GM23248 (cell line): ENCODE results near the gene FUBP1. TPM values are rescaled to one million over a fixed set of nuclear protein-coding genes. Genes with fewer than 3 reads are reported as not detected.

Source experiments
- DNase-seq: peaks from one replicate; pipeline ENCODE4 v3.0.0-alpha.2; 2015
- H2AFZ ChIP-seq: fragments of 200-600 bp; sonication (generic); 2 replicates; pipeline ENCODE4 v1.6.1; 2016; ENCODE audit warnings: antibody characterized with exemption
- H3F3A ChIP-seq: fragments of 200-600 bp; sonication (generic); 2 replicates; pipeline ENCODE4 v1.6.1; 2016; ENCODE audit warnings: mild to moderate bottlenecking, antibody characterized with exemption, mixed run types; ENCODE audit not compliant: insufficient read depth
- H3K27ac ChIP-seq: fragments of 200-600 bp; sonication (generic); 2 replicates; pipeline ENCODE4 v1.5.1; 2016; ENCODE audit warnings: mild to moderate bottlenecking
- H3K27me3 ChIP-seq: fragments of 200-600 bp; sonication (generic); replicated peaks from 2 replicates; pipeline ENCODE4 v1.6.1; 2016; ENCODE audit warnings: mild to moderate bottlenecking; ENCODE audit not compliant: insufficient read depth
- H3K36me3 ChIP-seq: fragments of 200-600 bp; sonication (generic); 2 replicates; pipeline ENCODE4 v1.6.1; 2016; ENCODE audit warnings: low read depth, mild to moderate bottlenecking
- H3K4me1 ChIP-seq: fragments of 200-600 bp; sonication (generic); 2 replicates; pipeline ENCODE4 v1.6.1; 2016; ENCODE audit warnings: mild to moderate bottlenecking; ENCODE audit not compliant: insufficient read depth
- H3K4me2 ChIP-seq: fragments of 200-600 bp; sonication (generic); one replicate; pipeline ENCODE4 v1.6.1; 2016; ENCODE audit warnings: mild to moderate bottlenecking; ENCODE audit not compliant: unreplicated experiment
- H3K4me3 ChIP-seq: fragments of 200-600 bp; sonication (generic); 2 replicates; pipeline ENCODE4 v1.5.1; 2016; ENCODE audit warnings: mild to moderate bottlenecking
- H3K79me2 ChIP-seq: fragments of 200-600 bp; sonication (generic); 2 replicates; pipeline ENCODE4 v1.6.1; 2016; ENCODE audit warnings: mild to moderate bottlenecking; ENCODE audit not compliant: insufficient read depth
- H3K9ac ChIP-seq: fragments of 200-600 bp; sonication (generic); 2 replicates; pipeline ENCODE4 v1.6.1; 2016; ENCODE audit warnings: mild to moderate bottlenecking
- H3K9me2 ChIP-seq: fragments of 200-600 bp; sonication (generic); 2 replicates; pipeline ENCODE4 v1.6.1; 2016; ENCODE audit warnings: mixed run types, mild to moderate bottlenecking, moderate library complexity; ENCODE audit not compliant: insufficient read depth
- H3K9me3 ChIP-seq: fragments of 200-600 bp; sonication (generic); one replicate; pipeline ENCODE4 v1.6.1; 2017; ENCODE audit warnings: low read depth
- H4K20me1 ChIP-seq: fragments of 200-600 bp; sonication (generic); 2 replicates; pipeline ENCODE4 v1.6.0; 2016; ENCODE audit not compliant: insufficient read depth
- EZH2 ChIP-seq: fragments of 200-600 bp; sonication (generic); IDR thresholded peaks from 2 replicates; pipeline ENCODE4 v1.6.1; 2018; ENCODE audit warnings: antibody characterized with exemption, mild to moderate bottlenecking; ENCODE audit not compliant: insufficient read depth, poor library complexity, severe bottlenecking
- EZH2phosphoT487 ChIP-seq: fragments of 200-600 bp; sonication (generic); IDR thresholded peaks from 2 replicates; pipeline ENCODE4 v1.6.1; 2018; ENCODE audit warnings: antibody characterized with exemption, moderate library complexity, mild to moderate bottlenecking, low read depth; ENCODE audit not compliant: insufficient read depth
- WGBS, 2 experiments: methylation state at CpG; one replicate each; pipeline ENCODE4 v1.1.6; 2015 to 2017; ENCODE audit warnings: low lambda C conversion rate in 2 of 2, low coverage in 1 of 2; ENCODE audit errors: missing lambda C conversion rate in 2 of 2; 5-methylcytosine and 5-hydroxymethylcytosine counted together
- in situ Hi-C: fragments of 300-500 bp; cut with MboI; formaldehyde crosslinking; loops from 2 replicates; pipeline ENCODE4 v1.15.0; 2020
- polyA plus RNA-seq: library from polyadenylated mRNA; unstranded; fragments of >200 nt; fragmentation: Nextera tagmentation; extraction: Ambion mirVana; gene quantifications from 2 replicates; pipeline ENCODE4 v1.2.1, GENCODE V29; 2016
- total RNA-seq: library from RNA; depleted of rRNA; stranded (reverse); fragments of >200 nt; shearing (Covaris generic); gene quantifications from 2 replicates; pipeline ENCODE4 v1.2.3, GENCODE V29; 2014

Gene FUBP1
- total and polyA plus RNA-seq, 2 experiments from 2014 or later = 52.2 to 59.1 TPM

DNA sequence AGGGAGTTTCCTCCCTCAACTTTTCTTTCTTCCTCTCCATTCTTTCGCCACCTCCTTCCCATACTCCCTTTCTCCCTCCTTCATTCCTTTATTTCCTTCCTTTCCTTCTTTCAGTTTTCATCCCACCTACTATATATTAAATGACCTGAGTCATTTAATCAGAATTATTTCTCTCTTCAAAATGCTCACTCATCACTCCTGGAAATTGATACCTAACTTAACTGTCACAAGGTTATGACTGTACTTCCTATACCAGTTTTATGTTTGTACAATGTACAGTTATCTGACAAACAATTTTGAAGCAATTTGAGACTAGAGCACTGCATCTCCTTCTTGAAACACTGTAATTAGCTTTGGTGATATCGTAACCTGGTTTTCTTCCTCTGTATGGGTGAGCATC lies 49.1 kb downstream of the FUBP1 start:
- TF ChIP-seq EZH2phosphoT487 (no peak), EZH2 (no peak)
- in situ Hi-C loops = no loop called here

DNA sequence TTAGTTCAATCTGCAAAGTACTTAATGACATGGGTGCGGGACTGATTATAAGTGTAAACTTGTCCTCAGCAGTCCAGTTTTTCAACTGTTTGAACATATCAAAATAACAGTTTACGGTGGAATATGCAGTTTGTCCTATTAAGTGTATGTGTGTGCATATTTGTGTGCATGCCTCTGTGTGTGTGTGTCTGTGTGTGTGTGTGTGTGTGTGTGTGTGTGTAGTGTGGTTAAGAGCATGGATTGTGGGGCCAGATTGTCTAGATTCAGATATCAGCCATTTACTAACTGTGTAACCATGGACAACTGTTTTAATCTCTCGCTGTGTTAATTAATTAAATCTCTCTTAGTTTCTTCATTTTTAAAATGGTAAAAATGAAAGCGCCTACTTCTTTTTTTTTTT lies 51.5 kb downstream of the FUBP1 start:
- TF ChIP-seq EZH2 (no peak), EZH2phosphoT487 (no peak)
- Histone ChIP-seq H3K36me3 (peaks cover 70% of the 10 kb centered on the region), H3K27ac (no peak overlapping the region), H3K4me2 (no peak overlapping the region), H3K9ac (no peak overlapping the region), H3K4me1 (peaks cover 17% of the 10 kb centered on the region), H4K20me1 (no peaks in the 10 kb centered on the region), H2AFZ (no peak overlapping the region), H3K27me3 (no peaks in the 10 kb centered on the region), H3K4me3 (no peak overlapping the region), H3K79me2 (peaks cover 12% of the 10 kb centered on the region), H3F3A (peaks cover 46% of the 10 kb centered on the region), H3K9me2 (no peaks in the 10 kb centered on the region), H3K9me3 (no peaks in the 10 kb centered on the region)
- DNase-seq = no peak
- 96 to 97% methylated on average over 4 of the region's 4 CpGs for WGBS, 2 experiments
- in situ Hi-C loops = no loop called here

More for the DNA sequence above, 49.1 kb downstream of the FUBP1 start:
- no peak overlapping the region for H2AFZ ChIP-seq
- peaks cover 15% of the 10 kb centered on the region for H3K4me1 ChIP-seq
- peaks cover 16% of the 10 kb centered on the region for H3K79me2 ChIP-seq
- H3K27me3 ChIP-seq = no peaks in the 10 kb centered on the region
- H4K20me1 ChIP-seq = no peaks in the 10 kb centered on the region
- H3K36me3 ChIP-seq = peaks cover 65% of the 10 kb centered on the region
- H3K9me3 ChIP-seq = no peaks in the 10 kb centered on the region
- no peak overlapping the region for H3K27ac ChIP-seq
- H3K9ac ChIP-seq = no peak overlapping the region
- no peaks in the 10 kb centered on the region for H3K9me2 ChIP-seq
- 95 to 96% methylated on average over 2 of the region's 2 CpGs for WGBS, 2 experiments
- DNase-seq = no peak
- H3F3A ChIP-seq = peaks cover 50% of the 10 kb centered on the region
- H3K4me3 ChIP-seq = no peak overlapping the region
- H3K4me2 ChIP-seq = no peak overlapping the region

DNA sequence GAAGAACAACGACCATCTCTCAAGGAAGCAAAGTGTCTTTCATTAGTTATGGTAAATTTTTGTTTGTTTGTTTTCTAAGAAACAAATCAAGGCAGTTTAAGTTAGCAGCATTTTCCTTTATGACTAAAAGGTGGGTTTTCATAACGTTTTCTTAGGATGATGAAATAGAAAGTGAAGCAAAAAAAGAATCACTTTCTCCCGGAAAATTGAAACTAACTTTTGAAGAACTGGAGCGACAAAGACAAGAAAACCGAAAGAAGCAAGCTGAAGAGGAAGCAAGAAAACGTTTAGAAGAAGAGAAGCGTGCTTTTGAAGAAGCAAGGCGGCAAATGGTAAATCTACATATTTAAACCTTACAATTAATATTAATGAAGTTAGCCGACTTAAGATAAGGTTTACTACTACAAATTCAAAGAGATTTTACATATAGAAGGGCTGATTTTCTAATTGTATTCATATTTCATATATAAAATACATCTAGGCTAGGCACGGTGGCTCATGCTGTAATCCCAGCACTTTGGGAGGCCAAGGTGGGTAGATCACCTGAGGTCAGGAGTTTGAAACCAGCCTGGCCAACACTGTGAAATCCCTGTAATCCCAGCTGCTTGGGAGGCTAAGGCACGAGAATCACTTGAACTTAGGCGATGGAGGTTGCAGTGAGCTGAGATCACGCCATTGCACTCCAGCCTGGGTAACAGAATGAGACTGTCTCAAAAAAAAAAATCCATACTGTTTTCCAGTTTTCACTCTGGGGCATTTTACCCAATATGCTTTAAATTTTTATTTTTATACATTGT lies 52.1 kb downstream of the FUBP1 start:
- Histone ChIP-seq H3K9me2 (no peaks in the 10 kb centered on the region), H3K9ac (peak overlapping the region; percentile 38), H4K20me1 (no peaks in the 10 kb centered on the region), H3K27ac (peak overlapping the region; percentile 36), H2AFZ (peak overlapping the region; percentile 21; the same call in 1 of the 2 replicates), H3K36me3 (peaks cover 65% of the 10 kb centered on the region), H3K79me2 (peaks cover 7% of the 10 kb centered on the region), H3K9me3 (no peaks in the 10 kb centered on the region), H3K4me1 (peaks cover 17% of the 10 kb centered on the region), H3F3A (peaks cover 42% of the 10 kb centered on the region), H3K4me2 (peak overlapping the region; percentile 70), H3K27me3 (no peaks in the 10 kb centered on the region), H3K4me3 (peak overlapping the region; percentile 41)
- in situ Hi-C loops = no loop called here
- TF ChIP-seq EZH2 (no peak), EZH2phosphoT487 (no peak)
- DNase-seq = peak; percentile 43
- WGBS, 2 experiments = 54 to 55% methylated on average over 13 of the region's 13 CpGs

DNA sequence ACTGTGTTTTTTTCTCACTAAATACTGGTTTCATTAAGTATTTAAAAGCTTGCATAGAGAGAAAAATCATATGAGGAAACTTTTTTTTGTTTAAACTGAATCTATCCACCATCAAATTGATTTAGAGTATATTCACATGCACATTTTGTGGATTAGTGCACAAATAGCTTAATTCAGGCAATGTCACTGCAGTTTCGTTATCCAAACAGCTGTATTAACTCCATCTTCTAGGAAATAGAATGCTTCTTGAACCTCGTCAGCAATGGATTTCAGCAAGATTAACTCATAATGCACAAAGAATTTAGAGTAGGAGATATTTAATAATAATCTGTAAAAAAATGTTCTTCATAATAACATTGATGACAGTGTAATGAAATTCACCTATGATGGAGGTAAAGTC lies 52.9 kb downstream of the FUBP1 start:
- Histone ChIP-seq H4K20me1 (no peaks in the 10 kb centered on the region), H3K79me2 (peaks cover 7% of the 10 kb centered on the region), H3K27ac (peak overlapping the region; percentile 36), H3K4me2 (peak overlapping the region; percentile 70), H3K4me1 (peaks cover 17% of the 10 kb centered on the region), H3K9me2 (no peaks in the 10 kb centered on the region), H3K4me3 (peak overlapping the region; percentile 41), H3F3A (peaks cover 38% of the 10 kb centered on the region), H2AFZ (no peak overlapping the region), H3K27me3 (no peaks in the 10 kb centered on the region), H3K9me3 (no peaks in the 10 kb centered on the region), H3K36me3 (peaks cover 60% of the 10 kb centered on the region), H3K9ac (peak overlapping the region; percentile 38)
- in situ Hi-C loops = no loop called here
- WGBS, 2 experiments = 25 to 37% methylated on average over 2 of the region's 2 CpGs
- TF ChIP-seq EZH2 = no peak
- no peak for TF ChIP-seq EZH2phosphoT487
- DNase-seq = peak; percentile 52
